NCI-H524 (cell line): ENCODE results near the gene NUP42.

ENCODE experiments used
- DNase-seq, 2 experiments: peaks; one replicate each; lab custom pipeline; 2025; lab: John Stamatoyannopoulos, UW

The NUP42 gene

GRCh38 chr7:23235813-23236221 is 54.0 kb downstream of the NUP42 start:
- no peak for DNase-seq

- no peak for DNase-seq
Measured at GRCh38 chr7:23237000-23237399, 55.2 kb downstream of the NUP42 start.

- DNase-seq = no peak
Measured at GRCh38 chr7:23238983-23239652, 57.3 kb downstream of the NUP42 start.

- no peak for DNase-seq
Measured at GRCh38 chr7:23239698-23240097, 57.9 kb downstream of the NUP42 start.

GRCh38 chr7:23242321-23242720 is 60.5 kb downstream of the NUP42 start:
- no peak for DNase-seq

- no peak for DNase-seq
Measured at GRCh38 chr7:23242935-23243334, 61.1 kb downstream of the NUP42 start.

GRCh38 chr7:23246555-23246954 is 64.7 kb downstream of the NUP42 start, which contains the start of gene GPNMB:
TSS of gene GPNMB (plus strand) at chr7:23246775. CDS start at chr7:23246858, 83 bp downstream.
- no peak for DNase-seq

GRCh38 chr7:23247046-23247602 is 65.3 kb downstream of the NUP42 start:
- DNase-seq = no peak

GRCh38 chr7:23247603-23248335 is 65.9 kb downstream of the NUP42 start:
- DNase-seq = no peak

- DNase-seq = no peak
Measured at GRCh38 chr7:23249486-23249885, 67.6 kb downstream of the NUP42 start.
